A549 (cell line): ENCODE data around the gene MYLK. TPM values are rescaled to one million over a fixed set of nuclear protein-coding genes. Genes with fewer than 3 reads are reported as not detected.

Experiments
- ATAC-seq, 2 experiments: fragments of 200-7000 bp in 1 of 2; fragments of >200 bp in 1 of 2; cut with Nextera tagmentation in 1 of 2; cut with Tn5 transposase in 1 of 2; 3 replicates each; pipeline versions ENCODE4 v1.8.0 to v1.9.1; 2018 to 2020; ENCODE audit warnings: mild to moderate bottlenecking in 1 of 2, moderate library complexity in 1 of 2
- CTCF ChIA-PET: fragments of 300-600 bp; sonication (Branson Sonifier 250); formaldehyde crosslinking; extraction: SDS; loops from one replicate; lab custom pipeline; 2021; ENCODE audit warnings: antibody characterized with exemption, inconsistent platforms; lab: Yijun Ruan, JAX
- POLR2A ChIA-PET: fragments of 350-600 bp; formaldehyde crosslinking; extraction: SDS; loops from one replicate; lab custom pipeline; 2021; ENCODE audit warnings: antibody characterized with exemption, inconsistent platforms; lab: Yijun Ruan, JAX
- DNase-seq, 2 experiments: peaks; one replicate each; pipeline versions ENCODE4 v3.0.0 to v3.0.0-alpha.2; 2011 to 2016; ENCODE audit warnings: low read depth in 1 of 2, low spot score in 1 of 2
- FAIRE-seq: peaks from 2 replicates; lab custom pipeline; 2011; peaks lifted over from hg19 to GRCh38; lab: Jason Lieb, UNC
- H3K27ac ChIP-seq, 2 experiments: fragments of >200 bp; sonication (Bioruptor Twin); formaldehyde crosslinking; 3 replicates each; pipeline ENCODE4 v1.5.1; 2016 to 2017
- H3K4me1 ChIP-seq: fragments of >200 bp; sonication (Bioruptor Twin); formaldehyde crosslinking; 3 replicates; pipeline ENCODE4 v1.6.1; 2016
- H3K4me2 ChIP-seq: fragments of >200 bp; sonication (Bioruptor Twin); formaldehyde crosslinking; 3 replicates; pipeline ENCODE4 v1.6.1; 2016
- H3K4me3 ChIP-seq: fragments of >200 bp; sonication (Bioruptor Twin); formaldehyde crosslinking; 3 replicates; pipeline ENCODE4 v1.5.1; 2016
- H3K9me3 ChIP-seq: fragments of >200 bp; sonication (Bioruptor Twin); formaldehyde crosslinking; 3 replicates; pipeline ENCODE4 v1.6.1; 2016
- ATOH8 ChIP-seq: fragments of 250-450 bp; sonication (Bioruptor Pico); IDR thresholded peaks from 2 replicates; pipeline ENCODE4 v1.5.0; 2020; ENCODE audit warnings: low read depth, mild to moderate bottlenecking, moderate library complexity
- BCL3 ChIP-seq: fragments of >200 bp; sonication (Bioruptor Twin); formaldehyde crosslinking; IDR thresholded peaks from 3 replicates; pipeline ENCODE4 v1.6.1; 2016
- BHLHE40 ChIP-seq: IDR thresholded peaks from 2 replicates; pipeline ENCODE4 v1.6.1; 2012; ENCODE audit warnings: low read depth, low read length, inconsistent platforms
- CBX8 ChIP-seq: fragments of 200-600 bp; sonication (generic); IDR thresholded peaks from 2 replicates; pipeline ENCODE4 v1.6.1; 2016
- CTCF ChIP-seq: fragments of >200 bp; sonication (Bioruptor Twin); formaldehyde crosslinking; IDR thresholded peaks from 3 replicates; pipeline ENCODE4 v1.5.1; 2016
- EHF ChIP-seq: fragments of 250-450 bp; sonication (Bioruptor Pico); IDR thresholded peaks from 2 replicates; pipeline ENCODE4 v1.5.0; 2020; ENCODE audit warnings: mild to moderate bottlenecking
- FOXS1 ChIP-seq: fragments of 250-450 bp; sonication (Bioruptor Pico); IDR thresholded peaks from 2 replicates; pipeline ENCODE4 v1.5.0; 2020; ENCODE audit warnings: mild to moderate bottlenecking, moderate library complexity
- HES2 ChIP-seq: fragments of >200 bp; sonication (Bioruptor Twin); formaldehyde crosslinking; IDR thresholded peaks from 2 replicates; pipeline ENCODE4 v1.6.1; 2016
- HOXB5 ChIP-seq: fragments of 250-450 bp; sonication (Bioruptor Pico); IDR thresholded peaks from 2 replicates; pipeline ENCODE4 v1.5.0; 2020; ENCODE audit warnings: mild to moderate bottlenecking, moderate library complexity
- JUNB ChIP-seq: fragments of >200 bp; sonication (Bioruptor Twin); formaldehyde crosslinking; IDR thresholded peaks from 2 replicates; pipeline ENCODE4 v1.6.1; 2016
- KDM5A ChIP-seq: fragments of 200-600 bp; sonication (generic); IDR thresholded peaks from 2 replicates; pipeline ENCODE4 v1.6.1; 2016; ENCODE audit warnings: antibody characterized with exemption, mild to moderate bottlenecking
- MAFK ChIP-seq: fragments of 450-650 bp; IDR thresholded peaks from 2 replicates; pipeline ENCODE4 v1.6.1; 2014; ENCODE audit not compliant: partially characterized antibody
- MYC ChIP-seq: IDR thresholded peaks from 2 replicates; pipeline ENCODE4 v1.6.1; 2012; ENCODE audit warnings: mild to moderate bottlenecking, inconsistent platforms, low read length, improper control_type of control experiment, borderline replicate concordance
- NR3C1 ChIP-seq: fragments of >200 bp; sonication (Bioruptor Twin); formaldehyde crosslinking; IDR thresholded peaks from 3 replicates; pipeline ENCODE4 v1.6.1; 2017
- PHF8 ChIP-seq: fragments of 200-600 bp; sonication (generic); IDR thresholded peaks from 2 replicates; pipeline ENCODE4 v1.6.1; 2016; ENCODE audit warnings: low read depth, mild to moderate bottlenecking, antibody characterized with exemption, moderate library complexity, borderline replicate concordance
- POLR2A ChIP-seq: IDR thresholded peaks from 2 replicates; pipeline ENCODE4 v1.6.1; 2012; ENCODE audit warnings: mild to moderate bottlenecking, low read length
- POLR2AphosphoS2 ChIP-seq: conservative IDR thresholded peaks from 2 replicates; pipeline ENCODE4 v1.6.1; 2012; ENCODE audit warnings: low read length, improper control_type of control experiment, inconsistent platforms
- RAD21 ChIP-seq, 2 experiments: fragments of >200 bp in 1 of 2; sonication (Bioruptor Twin) in 1 of 2; formaldehyde crosslinking in 1 of 2; IDR thresholded peaks in 1 of 2; conservative IDR thresholded peaks in 1 of 2; 2 replicates in 1 of 2; 3 replicates in 1 of 2; pipeline ENCODE4 v1.6.1; 2012 to 2018; ENCODE audit warnings: inconsistent platforms in 1 of 2
- RARB ChIP-seq: fragments of 250-450 bp; sonication (Bioruptor Pico); IDR thresholded peaks from 2 replicates; pipeline ENCODE4 v1.8.0; 2021; ENCODE audit warnings: mild to moderate bottlenecking, moderate library complexity
- REST ChIP-seq: fragments of 200-600 bp; sonication (generic); IDR thresholded peaks from 2 replicates; pipeline ENCODE4 v1.6.1; 2016; ENCODE audit warnings: antibody characterized with exemption, mild to moderate bottlenecking, moderate library complexity
- RFX5 ChIP-seq: fragments of 450-650 bp; IDR thresholded peaks from 2 replicates; pipeline ENCODE4 v1.7.1; 2014; ENCODE audit warnings: antibody characterized with exemption, mild to moderate bottlenecking, moderate library complexity
- SMC3 ChIP-seq: fragments of >200 bp; sonication (Bioruptor Twin); formaldehyde crosslinking; IDR thresholded peaks from 3 replicates; pipeline ENCODE4 v1.6.1; 2018; ENCODE audit warnings: inconsistent platforms
- TP53 ChIP-seq: fragments of 250-450 bp; sonication (Bioruptor Pico); IDR thresholded peaks from 2 replicates; pipeline ENCODE4 v1.5.0; 2021; ENCODE audit warnings: mild to moderate bottlenecking, moderate library complexity
- USF2 ChIP-seq: fragments of 450-650 bp; IDR thresholded peaks from 2 replicates; pipeline ENCODE4 v1.6.1; 2014; ENCODE audit warnings: antibody characterized with exemption
- ZC3H11A ChIP-seq: fragments of 450-650 bp; IDR thresholded peaks from 2 replicates; pipeline ENCODE4 v1.6.1; 2014; ENCODE audit warnings: antibody characterized with exemption, mild to moderate bottlenecking
- ZFP36 ChIP-seq: fragments of 450-650 bp; IDR thresholded peaks from 2 replicates; pipeline ENCODE4 v1.6.1; 2014; ENCODE audit warnings: borderline replicate concordance; ENCODE audit not compliant: partially characterized antibody
- ZSCAN20 ChIP-seq: fragments of 250-450 bp; sonication (Bioruptor Pico); IDR thresholded peaks from 2 replicates; pipeline ENCODE4 v1.8.0; 2022; ENCODE audit warnings: mild to moderate bottlenecking, moderate library complexity
- WGBS: methylation state at CpG from one replicate; pipeline ENCODE4 v1.1.6; 2017; ENCODE audit errors: missing lambda C conversion rate; 5-methylcytosine and 5-hydroxymethylcytosine counted together
- polyA plus RNA-seq, 4 experiments: library from polyadenylated mRNA; depleted of rRNA in 3 of 4; stranded (reverse); fragments of >200 nt; fragmentation: RNase III in 1 of 4; extraction: RNeasy Plus Mini Kit Qiagen cat#74134 plus additional on column Dnase treatment in 1 of 4; gene quantifications; 2 replicates in 3 of 4; 3 replicates in 1 of 4; pipeline ENCODE4 v1.2.3, GENCODE V29; 2011 to 2017

The MYLK gene
- polyA plus RNA-seq, 2 of the 4 experiments (the other 2 are of a cell fraction), result 16.9 to 17.4 TPM

GRCh38 chr3:123648696-123649405 is 235.3 kb downstream of the MYLK start:
- no peak overlapping the region for H3K27ac ChIP-seq

GRCh38 chr3:123644358-123644757 is 239.8 kb downstream of the MYLK start:
- Histone ChIP-seq H3K4me3 (no peak overlapping the region), H3K4me2 (no peak overlapping the region), H3K27ac (no peak overlapping the region), H3K4me1 (no peaks in the 10 kb centered on the region), H3K9me3 (no peaks in the 10 kb centered on the region)
- ATAC-seq, result no peak
- no peak for FAIRE-seq
- ChIA-PET POLR2A (no interaction called here), CTCF (interaction anchor here (1.0 to 22.2 kb wide), 4 partner anchors 8 to 79 kb away, joined by 3 to 829 read pairs (median 72); no protein-coding TSS in a partner anchor)
- WGBS, result 90% methylated on average over 2 of the region's 2 CpGs
- no peak for DNase-seq
- TF ChIP-seq ATOH8 (CRISPR knock-in tag) (no peak), SMC3 (no peak), USF2 (no peak), KDM5A (no peak), CBX8 (no peak), BHLHE40 (no peak), FOXS1 (no peak), BCL3 (no peak), CTCF (no peak), NR3C1 (no peak), RARB (CRISPR knock-in tag) (no peak), RAD21 (conservative IDR thresholded peaks at IDR 0.05 in 1 of 2, IDR thresholded peaks at IDR 0.05 in 1 of 2) (no peak), ZFP36 (no peak)

More at GRCh38 chr3:123648696-123649405, 235.3 kb downstream of the MYLK start:
- TF ChIP-seq HOXB5 (CRISPR knock-in tag) (no peak), POLR2AphosphoS2 (no peak), RFX5 (no peak), ZC3H11A (no peak), ZSCAN20 (CRISPR knock-in tag) (no peak), EHF (CRISPR knock-in tag) (no peak), ATOH8 (CRISPR knock-in tag) (no peak), MYC (no peak), RAD21 (conservative IDR thresholded peaks at IDR 0.05 in 1 of 2, IDR thresholded peaks at IDR 0.05 in 1 of 2) (no peak), JUNB (no peak), FOXS1 (no peak), MAFK (no peak), POLR2A (no peak), TP53 (CRISPR knock-in tag) (no peak), KDM5A (no peak), PHF8 (no peak), REST (no peak), HES2 (no peak)
- H3K4me1 ChIP-seq, result peaks cover 14% of the 10 kb centered on the region
- WGBS, result 78% methylated on average over 9 of the region's 10 CpGs
- ChIA-PET CTCF (interaction anchor here (1.1 to 22.2 kb wide), 6 partner anchors 8 to 64 kb away, joined by 3 to 829 read pairs (median 34); partner anchors contain the start of gene HACD2), POLR2A (no interaction called here)
- DNase-seq, result no peak
- H3K4me3 ChIP-seq, result no peak overlapping the region
- no peak for FAIRE-seq
- H3K9me3 ChIP-seq, result no peaks in the 10 kb centered on the region
- no peak for ATAC-seq
- H3K4me2 ChIP-seq, result no peak overlapping the region
